Body of pancreas (tissue), 4 donors: ENCODE results near the gene TAOK3. TPM values are rescaled to one million over a fixed set of nuclear protein-coding genes. Genes with fewer than 3 reads are reported as not detected.

Experiments used
- ATAC-seq: fragments of 150-250 bp; one replicate; pipeline ENCODE4 v1.9.1; 2016
- DNase-seq, 4 donors: peaks; one replicate each; pipeline ENCODE4 v3.0.0-alpha.2; 2019
- H3K27ac ChIP-seq, 4 donors: fragments of 200-600 bp; sonication (generic); 1 replicate in 3 of 4; 2 replicates in 1 of 4; pipeline versions ENCODE4 v1.5.1 to v1.6.1; 2016 to 2019; ENCODE audit warnings: mild to moderate bottlenecking in 1 of 4, mixed read lengths in 1 of 4, moderate library complexity in 1 of 4
- H3K27me3 ChIP-seq, 2 donors: fragments of 200-600 bp; sonication (generic); one replicate each; pipeline ENCODE4 v1.6.0; 2016; ENCODE audit warnings: mild to moderate bottlenecking in 1 of 2
- H3K36me3 ChIP-seq, 2 donors: fragments of 200-600 bp; sonication (generic); replicated peaks in 1 of 2; 2 replicates each; pipeline ENCODE4 v1.5.1; 2016; ENCODE audit warnings: low read depth in 2 of 2; ENCODE audit not compliant: insufficient read depth in 1 of 2
- H3K4me1 ChIP-seq: fragments of 200-600 bp; sonication (generic); one replicate; pipeline ENCODE4 v1.6.0; 2016
- H3K4me3 ChIP-seq, 2 donors: fragments of 200-600 bp; sonication (generic); 1 replicate in 1 of 2; 2 replicates in 1 of 2; pipeline ENCODE4 v1.5.1; 2016 to 2019
- H3K9me3 ChIP-seq, 3 donors: fragments of 200-600 bp; sonication (generic); 1 replicate in 2 of 3; 2 replicates in 1 of 3; pipeline ENCODE4 v1.5.1; 2016
- POLR2A ChIP-seq, 3 donors: fragments of 450-650 bp; IDR thresholded peaks; one replicate each; pipeline ENCODE4 v1.6.1; 2016; ENCODE audit warnings: antibody characterized with exemption in 3 of 3, mild to moderate bottlenecking in 2 of 3
- WGBS, 2 donors: methylation state at CpG; one replicate each; pipeline ENCODE4 v1.1.5; 2017; 5-methylcytosine and 5-hydroxymethylcytosine counted together
- intact Hi-C: fragments of 100-400 bp; cut with DNase I; formaldehyde crosslinking; loops from one replicate; pipeline ENCODE4 v1.15.1; 2023
- total RNA-seq, 2 donors: library from RNA; depleted of rRNA; stranded (reverse); fragments of >200 nt; gene quantifications; one replicate each; pipeline ENCODE4 v1.1.0, GENCODE V29; 2016
- TF ChIP-seq, protein P1 (sequence below), 7 experiments: fragments of 450-650 bp in 4 of 7; fragments of 200-600 bp in 3 of 7; sonication (generic) in 3 of 7; IDR thresholded peaks; one replicate each; pipeline ENCODE4 v1.5.1; 2016 to 2019; ENCODE audit warnings: antibody characterized with exemption in 7 of 7

The TAOK3 gene
- total RNA-seq, 2 donors from 2014 or later = 15.6 to 29.3 TPM

DNA sequence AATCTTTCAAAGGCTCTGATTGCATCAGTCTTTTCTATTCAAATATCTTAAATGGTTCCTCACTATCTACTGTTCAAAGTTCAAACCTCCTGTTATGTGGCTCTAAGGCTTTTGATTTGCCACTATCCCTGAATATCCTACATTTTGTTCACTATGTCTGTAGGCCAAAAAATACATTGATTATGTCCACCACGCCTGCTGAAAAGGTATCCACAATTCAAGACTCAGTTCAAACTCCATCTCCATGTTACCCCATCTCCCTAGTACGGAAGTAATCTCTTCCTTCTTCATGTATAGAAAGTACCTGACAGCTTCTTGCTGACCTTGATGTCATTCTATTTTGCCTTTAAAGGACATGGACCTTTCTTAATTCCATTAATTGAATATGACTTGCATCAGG is 24.8 kb downstream of the TAOK3 start:
- H3K9me3 ChIP-seq = no peaks in the 10 kb centered on the region
- H3K27ac ChIP-seq = no peak overlapping the region
- WGBS, 2 donors = 79 to 85% methylated on average over 2 of the region's 2 CpGs
- ATAC-seq (no peak), DNase-seq (no peak)
- H3K4me3 ChIP-seq = no peak overlapping the region
- no peaks in the 10 kb centered on the region for H3K27me3 ChIP-seq
- peaks cover 19% of the 10 kb centered on the region for H3K4me1 ChIP-seq
- TF ChIP-seq, protein P1, sequence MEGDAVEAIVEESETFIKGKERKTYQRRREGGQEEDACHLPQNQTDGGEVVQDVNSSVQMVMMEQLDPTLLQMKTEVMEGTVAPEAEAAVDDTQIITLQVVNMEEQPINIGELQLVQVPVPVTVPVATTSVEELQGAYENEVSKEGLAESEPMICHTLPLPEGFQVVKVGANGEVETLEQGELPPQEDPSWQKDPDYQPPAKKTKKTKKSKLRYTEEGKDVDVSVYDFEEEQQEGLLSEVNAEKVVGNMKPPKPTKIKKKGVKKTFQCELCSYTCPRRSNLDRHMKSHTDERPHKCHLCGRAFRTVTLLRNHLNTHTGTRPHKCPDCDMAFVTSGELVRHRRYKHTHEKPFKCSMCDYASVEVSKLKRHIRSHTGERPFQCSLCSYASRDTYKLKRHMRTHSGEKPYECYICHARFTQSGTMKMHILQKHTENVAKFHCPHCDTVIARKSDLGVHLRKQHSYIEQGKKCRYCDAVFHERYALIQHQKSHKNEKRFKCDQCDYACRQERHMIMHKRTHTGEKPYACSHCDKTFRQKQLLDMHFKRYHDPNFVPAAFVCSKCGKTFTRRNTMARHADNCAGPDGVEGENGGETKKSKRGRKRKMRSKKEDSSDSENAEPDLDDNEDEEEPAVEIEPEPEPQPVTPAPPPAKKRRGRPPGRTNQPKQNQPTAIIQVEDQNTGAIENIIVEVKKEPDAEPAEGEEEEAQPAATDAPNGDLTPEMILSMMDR (IDR thresholded peaks at IDR 0.05) = no peak
- TF ChIP-seq POLR2A (IDR thresholded peaks at IDR 0.05) = no peak
- intact Hi-C loops = no loop called here
- no peaks in the 10 kb centered on the region for H3K36me3 ChIP-seq

DNA sequence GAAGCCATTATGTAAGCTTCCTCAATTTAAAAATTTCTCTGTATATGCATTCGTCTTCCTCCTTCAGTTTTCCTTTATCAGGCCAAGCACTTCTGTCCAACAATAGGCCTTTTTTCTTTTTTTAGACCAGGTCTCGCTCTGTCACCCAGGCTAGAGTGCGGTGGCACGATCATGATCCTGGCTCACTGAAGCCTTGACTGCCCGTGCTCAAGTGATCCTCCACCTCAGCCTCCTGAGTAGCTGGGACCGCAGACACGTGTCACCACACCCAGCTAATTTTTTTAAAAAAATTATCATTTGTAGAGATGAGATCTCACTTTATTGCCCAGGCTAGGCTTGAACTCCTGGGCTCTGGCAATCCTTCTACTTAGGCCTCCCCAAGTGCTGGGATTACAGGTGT is 25.8 kb downstream of the TAOK3 start:
- no peak overlapping the region for H3K27ac ChIP-seq
- intact Hi-C loops = no loop called here
- H3K4me1 ChIP-seq = peaks cover 21% of the 10 kb centered on the region
- no peak for ATAC-seq
- H3K27me3 ChIP-seq = no peaks in the 10 kb centered on the region
- no peak for DNase-seq
- no peak for TF ChIP-seq POLR2A (IDR thresholded peaks at IDR 0.05)
- TF ChIP-seq, protein P1 (IDR thresholded peaks at IDR 0.05) = no peak
- no peaks in the 10 kb centered on the region for H3K9me3 ChIP-seq
- 60 to 84% methylated on average over 7 of the region's 7 CpGs for WGBS, 2 donors
- no peaks in the 10 kb centered on the region for H3K36me3 ChIP-seq
- H3K4me3 ChIP-seq = no peak overlapping the region

DNA sequence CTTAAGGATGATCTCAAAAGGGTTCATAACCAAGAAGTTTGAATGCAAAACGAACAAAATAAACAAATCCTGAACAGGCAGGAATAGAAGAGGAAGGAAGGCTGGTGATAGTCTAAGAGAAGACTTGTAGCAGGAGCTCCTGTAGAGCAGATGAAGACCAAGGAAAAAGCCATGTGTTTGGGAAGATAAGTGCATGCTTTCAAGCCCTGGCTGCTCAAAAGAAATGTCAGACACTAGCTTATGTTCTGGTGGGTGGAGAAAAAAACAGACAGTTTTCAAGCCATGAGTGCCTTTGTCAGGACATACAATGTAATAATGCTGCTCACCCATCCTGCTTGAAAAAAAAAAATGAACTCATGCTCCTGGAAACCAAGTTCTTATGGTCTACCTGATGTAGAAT is 27.4 kb downstream of the TAOK3 start:
- ATAC-seq (no peak), DNase-seq (no peak)
- H3K27ac ChIP-seq = no peak overlapping the region
- intact Hi-C loops = no loop called here
- H3K4me1 ChIP-seq = peaks cover 24% of the 10 kb centered on the region
- H3K36me3 ChIP-seq = no peaks in the 10 kb centered on the region
- no peaks in the 10 kb centered on the region for H3K27me3 ChIP-seq
- TF ChIP-seq POLR2A (IDR thresholded peaks at IDR 0.05) = no peak
- TF ChIP-seq, protein P1 (IDR thresholded peaks at IDR 0.05) = no peak
- WGBS, 2 donors = 31 to 45% methylated on average over 1 of the region's 1 CpG
- H3K4me3 ChIP-seq = no peak overlapping the region
- no peaks in the 10 kb centered on the region for H3K9me3 ChIP-seq

DNA sequence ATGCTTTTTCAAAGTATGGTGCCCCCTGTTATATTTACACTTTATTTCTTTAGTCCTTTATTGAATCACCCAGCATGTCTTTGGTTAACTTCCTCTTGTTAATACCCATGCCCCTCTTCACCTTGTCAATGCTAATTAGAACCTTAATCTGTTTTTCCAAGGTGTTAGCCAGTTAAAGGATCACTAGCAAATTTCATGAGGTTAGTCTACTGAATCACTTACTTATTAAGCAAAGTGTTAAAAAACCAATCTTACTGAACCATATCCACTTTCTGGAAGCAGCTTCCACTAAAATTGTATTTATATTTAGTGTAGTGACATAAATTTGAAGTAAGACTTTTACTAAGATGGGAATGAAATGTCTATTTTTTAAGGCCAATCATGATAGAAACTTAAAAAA is 27.9 kb downstream of the TAOK3 start:
- Histone ChIP-seq H3K4me3 (no peak overlapping the region), H3K9me3 (no peaks in the 10 kb centered on the region), H3K27ac (no peak overlapping the region), H3K27me3 (no peaks in the 10 kb centered on the region), H3K36me3 (no peaks in the 10 kb centered on the region), H3K4me1 (peaks cover 24% of the 10 kb centered on the region)
- ATAC-seq = no peak
- DNase-seq = no peak
- intact Hi-C loops = no loop called here
- TF ChIP-seq, protein P1 (IDR thresholded peaks at IDR 0.05) = no peak
- no peak for TF ChIP-seq POLR2A (IDR thresholded peaks at IDR 0.05)

DNA sequence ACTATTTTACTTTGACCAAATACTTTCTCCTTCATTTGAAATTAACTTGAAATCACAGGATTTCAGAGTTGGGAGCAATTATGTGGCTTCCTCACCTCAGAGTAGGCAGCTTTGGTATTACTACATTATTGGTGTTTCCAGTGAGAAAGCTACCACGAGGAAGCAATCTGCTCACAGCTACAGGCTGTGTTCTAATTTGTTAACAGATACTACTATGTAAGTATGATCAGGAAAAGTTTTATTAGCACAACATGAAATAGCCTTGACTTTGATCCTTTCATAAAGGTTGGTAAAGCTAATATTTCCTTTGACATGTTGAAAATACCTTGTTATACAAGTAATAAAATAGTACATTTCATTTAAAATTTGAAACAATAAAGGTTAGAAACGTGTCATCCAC is 30.6 kb downstream of the TAOK3 start:
- Histone ChIP-seq H3K36me3 (no peaks in the 10 kb centered on the region), H3K27me3 (no peaks in the 10 kb centered on the region), H3K4me1 (peaks cover 17% of the 10 kb centered on the region), H3K4me3 (no peak overlapping the region), H3K27ac (no peak overlapping the region), H3K9me3 (no peaks in the 10 kb centered on the region)
- DNase-seq (no peak), ATAC-seq (no peak)
- no peak for TF ChIP-seq POLR2A (IDR thresholded peaks at IDR 0.05)
- TF ChIP-seq, protein P1 (IDR thresholded peaks at IDR 0.05) = no peak
- 34 to 39% methylated on average over 2 of the region's 2 CpGs for WGBS, 2 donors
- intact Hi-C loops = no loop called here
